RWPE2 (cell line): ENCODE measurements around the gene LRRC15.

Experiments used
- ATAC-seq: fragments of 200-7000 bp; cut with Tn5 transposase; 3 replicates; pipeline ENCODE4 v1.9.1; 2021; ENCODE audit warnings: low read depth
- DNase-seq: peaks from one replicate; pipeline ENCODE4 v3.0.0-alpha.2; 2020; ENCODE audit warnings: low spot score
- H3K27ac ChIP-seq: fragments of 450-650 bp; 2 replicates; pipeline ENCODE4 v1.5.1; 2017; ENCODE audit warnings: mild to moderate bottlenecking; ENCODE audit not compliant: poor library complexity, severe bottlenecking
- H3K27me3 ChIP-seq: fragments of 250-450 bp; sonication (Bioruptor Pico); 2 replicates; pipeline ENCODE4 v1.5.1; 2021; ENCODE audit warnings: mild to moderate bottlenecking, moderate library complexity; ENCODE audit not compliant: insufficient read depth, poor library complexity, severe bottlenecking
- H3K36me3 ChIP-seq: fragments of 250-450 bp; sonication (Bioruptor Pico); 2 replicates; pipeline ENCODE4 v1.5.1; 2020; ENCODE audit warnings: low read depth, mild to moderate bottlenecking, moderate library complexity
- H3K4me1 ChIP-seq: fragments of 250-450 bp; sonication (Bioruptor Pico); 2 replicates; pipeline ENCODE4 v1.5.1; 2021; ENCODE audit warnings: mild to moderate bottlenecking, moderate library complexity; ENCODE audit not compliant: insufficient read depth, poor library complexity, severe bottlenecking
- H3K4me3 ChIP-seq: fragments of 250-450 bp; sonication (Bioruptor Pico); 2 replicates; pipeline ENCODE4 v1.5.1; 2021; ENCODE audit warnings: mild to moderate bottlenecking, moderate library complexity; ENCODE audit not compliant: severe bottlenecking
- H3K9me3 ChIP-seq: fragments of 250-450 bp; sonication (Bioruptor Pico); 2 replicates; pipeline ENCODE4 v1.5.1; 2021; ENCODE audit warnings: mild to moderate bottlenecking, moderate library complexity; ENCODE audit not compliant: severe bottlenecking
- CTCF ChIP-seq: fragments of 450-650 bp; IDR thresholded peaks from one replicate; pipeline ENCODE4 v1.5.1; 2017; ENCODE audit warnings: mild to moderate bottlenecking, moderate library complexity; ENCODE audit not compliant: poor library complexity, severe bottlenecking

LRRC15 gene

DNA sequence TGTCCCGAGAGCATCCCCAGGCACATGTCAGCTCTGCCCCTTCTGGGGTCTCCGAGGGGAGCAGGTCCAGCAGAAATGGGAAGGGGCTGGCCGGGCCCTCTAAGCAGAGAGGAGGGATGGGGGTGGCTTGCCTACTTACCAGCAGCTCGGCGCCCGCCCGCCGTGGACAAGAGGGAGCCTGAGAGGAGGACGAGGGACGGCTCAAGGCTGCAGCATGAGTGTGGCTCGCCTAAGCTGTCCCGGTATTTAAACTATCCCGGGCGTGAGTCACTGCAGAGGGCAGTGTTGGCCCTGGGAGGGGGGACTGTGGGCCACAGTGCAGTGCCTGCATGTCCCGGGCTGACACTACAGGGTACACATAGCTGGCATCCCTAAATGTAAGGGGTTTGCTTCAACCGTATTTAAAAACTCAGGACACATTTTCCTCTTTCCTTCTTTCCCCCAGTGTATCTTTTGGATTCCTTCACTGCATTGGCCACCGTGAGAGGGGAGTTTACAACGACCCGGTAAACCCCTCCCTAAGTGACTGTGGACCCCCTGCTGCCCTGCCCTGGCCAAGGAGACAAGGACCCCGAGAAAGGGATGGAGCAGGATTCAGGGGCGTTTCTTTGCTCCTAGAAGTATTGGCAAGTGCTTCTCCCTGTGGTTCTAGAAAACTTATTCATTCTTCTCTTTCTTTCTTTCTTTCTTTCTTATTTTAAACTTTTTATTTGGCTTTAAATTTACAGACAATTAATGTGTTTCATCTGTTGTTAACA, at the start of gene LRRC15:
LRRC15 (minus strand) TSS at position 222 of the 758 bp plus-strand sequence. CDS start 8,700 bp downstream, outside the sequence.
- no peaks in the 10 kb centered on the region for H3K36me3 ChIP-seq
- ATAC-seq (peak; percentile 77), DNase-seq (no peak)
- H3K4me1 ChIP-seq, result no peaks in the 10 kb centered on the region
- H3K9me3 ChIP-seq, result no peaks in the 10 kb centered on the region
- no peak within 1 kb of the TSS for H3K4me3 ChIP-seq
- no peaks in the 10 kb centered on the region for H3K27me3 ChIP-seq
- no peak for TF ChIP-seq CTCF
- H3K27ac ChIP-seq, result no peak within 1 kb of the TSS

DNA sequence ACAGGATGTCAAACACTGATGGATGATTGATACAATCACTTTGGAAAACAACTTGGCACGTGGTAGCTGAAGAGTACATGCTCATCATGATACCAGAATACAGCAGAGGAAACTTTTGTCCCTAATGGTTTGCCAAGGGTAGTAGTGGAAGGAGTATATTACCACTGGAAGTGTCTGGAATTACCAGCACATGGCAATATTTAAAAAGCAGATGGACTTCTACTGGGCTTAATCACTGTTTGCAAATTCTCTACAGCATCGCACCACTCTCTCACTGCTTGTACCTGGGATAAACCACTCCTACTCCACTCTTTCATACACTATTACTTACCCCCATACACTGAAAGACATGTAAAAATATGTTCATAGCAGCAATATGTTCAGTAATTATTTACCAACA, 49.1 kb upstream of the LRRC15 start:
- no peak overlapping the region for H3K4me3 ChIP-seq
- H3K36me3 ChIP-seq, result peaks cover 87% of the 10 kb centered on the region
- ATAC-seq (no peak; the same call in 2 of the 3 replicates), DNase-seq (no peak)
- no peak overlapping the region for H3K27ac ChIP-seq
- H3K9me3 ChIP-seq, result no peaks in the 10 kb centered on the region
- no peaks in the 10 kb centered on the region for H3K27me3 ChIP-seq
- no peaks in the 10 kb centered on the region for H3K4me1 ChIP-seq
- TF ChIP-seq CTCF, result no peak

DNA sequence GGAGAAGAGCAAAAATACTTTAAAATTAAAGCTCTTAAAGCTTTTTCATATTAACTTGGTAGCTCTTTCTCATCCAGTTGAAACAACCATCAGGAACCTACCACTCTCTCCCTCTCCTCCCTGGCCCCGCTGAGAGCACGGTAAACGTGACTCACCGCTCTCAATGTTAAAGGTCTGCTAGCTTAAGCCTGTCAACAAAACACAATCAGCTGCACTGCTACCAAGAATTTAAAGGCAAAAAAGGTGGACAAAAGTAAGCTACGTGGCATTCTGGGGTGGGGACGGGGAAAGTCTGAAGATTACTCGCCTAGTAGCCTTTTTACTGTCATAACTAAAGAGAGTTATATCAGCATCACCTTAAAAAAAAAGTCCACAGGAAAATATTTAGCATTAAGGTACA, 37.9 kb upstream of the LRRC15 start:
- no peaks in the 10 kb centered on the region for H3K9me3 ChIP-seq
- H3K27ac ChIP-seq, result no peak overlapping the region
- H3K4me1 ChIP-seq, result no peaks in the 10 kb centered on the region
- H3K36me3 ChIP-seq, result peaks cover 74% of the 10 kb centered on the region
- H3K27me3 ChIP-seq, result no peaks in the 10 kb centered on the region
- no peak for DNase-seq
- peak; percentile 42; the same call in 1 of the 3 replicates for ATAC-seq
- H3K4me3 ChIP-seq, result no peak overlapping the region
- no peak for TF ChIP-seq CTCF

GRCh38 chr3:194405766-194406165, 36.2 kb upstream of the LRRC15 start:
- H3K27me3 ChIP-seq, result no peaks in the 10 kb centered on the region
- no peaks in the 10 kb centered on the region for H3K4me1 ChIP-seq
- DNase-seq, result no peak
- no peak for TF ChIP-seq CTCF
- ATAC-seq, result no peak; the same call in 2 of the 3 replicates
- no peak overlapping the region for H3K27ac ChIP-seq
- peaks cover 59% of the 10 kb centered on the region for H3K36me3 ChIP-seq
- no peaks in the 10 kb centered on the region for H3K9me3 ChIP-seq
- no peak overlapping the region for H3K4me3 ChIP-seq
